ENCODE measurements around the gene AZI2.

- no peak for TF ChIP-seq CTCF (IDR thresholded peaks at IDR 0.05; ENCODE audit: low read depth, low read length)
- no peak for TF ChIP-seq EZH2phosphoT487 (IDR thresholded peaks at IDR 0.05; ENCODE audit: low read depth)
Observed at GRCh38 chr3:28294667-28295413, 53.8 kb downstream of the AZI2 start.
